ENCODE measurements around the gene XYLT1.

Gene XYLT1

GRCh38 chr16:17359788-17360390, 110.9 kb downstream of the XYLT1 start:
- no peak for TF ChIP-seq CTCF (IDR thresholded peaks at IDR 0.05; ENCODE audit: low read depth, low read length, missing control alignments)
- H3K27ac ChIP-seq: no peak overlapping the region
- in situ Hi-C loops (cut with HindIII; ENCODE audit: low pct_ligation_motif_present, low sequenced_read_pairs): no loop called here
- H3K27me3 ChIP-seq (replicated peaks): no peaks in the 10 kb centered on the region
- no peak for DNase-seq
- no peak overlapping the region for H3K4me3 ChIP-seq (ENCODE audit: low read depth, low read length)
- no peaks in the 10 kb centered on the region for H3K36me3 ChIP-seq (replicated peaks)

GRCh38 chr16:17358846-17359245, 111.9 kb downstream of the XYLT1 start:
- in situ Hi-C loops (cut with HindIII; ENCODE audit: low pct_ligation_motif_present, low sequenced_read_pairs): no loop called here
- Histone ChIP-seq H3K27ac (no peak overlapping the region), H3K4me3 (ENCODE audit: low read depth, low read length) (no peak overlapping the region), H3K27me3 (replicated peaks) (no peaks in the 10 kb centered on the region), H3K36me3 (replicated peaks) (no peaks in the 10 kb centered on the region)
- DNase-seq: no peak
- no peak for TF ChIP-seq CTCF (IDR thresholded peaks at IDR 0.05; ENCODE audit: low read depth, low read length, missing control alignments)

- in situ Hi-C loops (cut with HindIII; ENCODE audit: low pct_ligation_motif_present, low sequenced_read_pairs): no loop called here
- no peak for TF ChIP-seq CTCF (IDR thresholded peaks at IDR 0.05; ENCODE audit: low read depth, low read length, missing control alignments)
- no peak overlapping the region for H3K4me3 ChIP-seq (ENCODE audit: low read depth, low read length)
- no peak for DNase-seq
- H3K27ac ChIP-seq: no peak overlapping the region
- no peaks in the 10 kb centered on the region for H3K27me3 ChIP-seq (replicated peaks)
- no peaks in the 10 kb centered on the region for H3K36me3 ChIP-seq (replicated peaks)
Measured at GRCh38 chr16:17358355-17358754, 112.4 kb downstream of the XYLT1 start.

- no peak for TF ChIP-seq CTCF (IDR thresholded peaks at IDR 0.05; ENCODE audit: low read depth, low read length, missing control alignments)
- no peak overlapping the region for H3K4me3 ChIP-seq (ENCODE audit: low read depth, low read length)
- H3K36me3 ChIP-seq (replicated peaks): no peaks in the 10 kb centered on the region
- in situ Hi-C loops (cut with HindIII; ENCODE audit: low pct_ligation_motif_present, low sequenced_read_pairs): no loop called here
- DNase-seq: no peak
- H3K27me3 ChIP-seq (replicated peaks): no peaks in the 10 kb centered on the region
- no peak overlapping the region for H3K27ac ChIP-seq
Measured at GRCh38 chr16:17357307-17358062, 113.3 kb downstream of the XYLT1 start.

GRCh38 chr16:17356243-17356933, 114.4 kb downstream of the XYLT1 start:
- in situ Hi-C loops (cut with HindIII; ENCODE audit: low pct_ligation_motif_present, low sequenced_read_pairs): no loop called here
- no peaks in the 10 kb centered on the region for H3K36me3 ChIP-seq (replicated peaks)
- no peak overlapping the region for H3K4me3 ChIP-seq (ENCODE audit: low read depth, low read length)
- H3K27ac ChIP-seq: no peak overlapping the region
- no peaks in the 10 kb centered on the region for H3K27me3 ChIP-seq (replicated peaks)
- no peak for DNase-seq
- TF ChIP-seq CTCF (IDR thresholded peaks at IDR 0.05; ENCODE audit: low read depth, low read length, missing control alignments): no peak

Measured in brain microvascular endothelial cell (primary cell).